PC-3 (cell line): ENCODE results near the gene GULP1. TPM values are rescaled to one million over a fixed set of nuclear protein-coding genes. Genes with fewer than 3 reads are reported as not detected.

Source experiments
- ATAC-seq: fragments of 200-7000 bp; cut with Tn5 transposase; 2 replicates; pipeline ENCODE4 v1.9.1; 2020; ENCODE audit warnings: mild to moderate bottlenecking, moderate library complexity
- BruUV-seq: library from RNA; stranded (reverse); fragments of 400-500 nt; replicated peaks from 2 replicates; lab custom pipeline; 2021; lab: Mats Ljungman, UMichigan
- CTCF ChIA-PET: fragments of 300-600 bp; sonication (Branson Sonifier 250); formaldehyde crosslinking; loops from one replicate; lab custom pipeline; 2022; ENCODE audit warnings: antibody characterized with exemption; lab: Charles Lee
- POLR2A ChIA-PET: fragments of 300-600 bp; sonication (Branson Sonifier 250); formaldehyde crosslinking; loops from one replicate; lab custom pipeline; 2022; ENCODE audit warnings: antibody characterized with exemption; ENCODE audit not compliant: unreplicated experiment; lab: Charles Lee
- DNase-seq: peaks from one replicate; pipeline ENCODE4 v3.0.0-alpha.2; 2015
- H2AFZ ChIP-seq: fragments of 300-600 bp; sonication (generic); 2 replicates; pipeline ENCODE4 v1.6.0; 2016; ENCODE audit warnings: antibody characterized with exemption, low read length
- H3F3A ChIP-seq: fragments of 300-600 bp; sonication (generic); one replicate; pipeline ENCODE4 v1.6.0; 2017; ENCODE audit warnings: antibody characterized with exemption, low read length, control low read depth, mild to moderate bottlenecking; ENCODE audit not compliant: unreplicated experiment
- H3K27ac ChIP-seq: fragments of 300-600 bp; sonication (generic); 2 replicates; pipeline ENCODE4 v1.5.1; 2016; ENCODE audit warnings: mild to moderate bottlenecking, low read length
- H3K27me3 ChIP-seq: fragments of 300-600 bp; sonication (generic); 2 replicates; pipeline ENCODE4 v1.6.1; 2016; ENCODE audit warnings: low read length, mixed read lengths
- H3K36me3 ChIP-seq: fragments of 300-600 bp; sonication (generic); 2 replicates; pipeline ENCODE4 v1.6.1; 2016; ENCODE audit warnings: low read depth, mixed run types, low read length, mixed read lengths
- H3K4me1 ChIP-seq: fragments of 300-600 bp; sonication (generic); 2 replicates; pipeline ENCODE4 v1.5.1; 2016; ENCODE audit warnings: low read length; ENCODE audit not compliant: insufficient read depth
- H3K4me2 ChIP-seq: fragments of 300-600 bp; sonication (generic); 2 replicates; pipeline ENCODE4 v1.6.0; 2016; ENCODE audit warnings: low read length
- H3K4me3 ChIP-seq: fragments of 300-600 bp; sonication (generic); 2 replicates; pipeline ENCODE4 v1.5.1; 2016; ENCODE audit warnings: mild to moderate bottlenecking, low read length, mixed read lengths
- H3K79me2 ChIP-seq: fragments of 300-600 bp; sonication (generic); 2 replicates; pipeline ENCODE4 v1.6.1; 2017; ENCODE audit warnings: low read length, mixed read lengths
- H3K9ac ChIP-seq: fragments of 300-600 bp; sonication (generic); 2 replicates; pipeline ENCODE4 v1.6.0; 2016; ENCODE audit warnings: mild to moderate bottlenecking, low read length
- H3K9me2 ChIP-seq: fragments of 300-600 bp; sonication (generic); replicated peaks from 2 replicates; pipeline ENCODE4 v1.6.1; 2016; ENCODE audit warnings: mixed run types, low read length, mixed read lengths
- H3K9me3 ChIP-seq: fragments of 300-600 bp; sonication (generic); 2 replicates; pipeline ENCODE4 v1.6.1; 2016; ENCODE audit warnings: low read length, mixed read lengths
- H4K20me1 ChIP-seq: fragments of 300-600 bp; sonication (generic); 2 replicates; pipeline ENCODE4 v1.6.1; 2016; ENCODE audit warnings: low read length, mixed read lengths
- EZH2 ChIP-seq: fragments of 300-600 bp; sonication (generic); IDR thresholded peaks from one replicate; pipeline ENCODE4 v1.6.1; 2017; ENCODE audit warnings: antibody characterized with exemption, mild to moderate bottlenecking, low read length; ENCODE audit not compliant: unreplicated experiment
- EZH2phosphoT487 ChIP-seq: fragments of 300-600 bp; sonication (generic); IDR thresholded peaks from 2 replicates; pipeline ENCODE4 v1.6.1; 2018; ENCODE audit warnings: mild to moderate bottlenecking, antibody characterized with exemption, low read length, borderline replicate concordance
- intact Hi-C: fragments of 100-400 bp; cut with micrococcal nuclease; formaldehyde crosslinking; loops from 2 replicates; pipeline ENCODE4 v1.9.0; 2023
- total RNA-seq: library from RNA; depleted of rRNA; stranded (reverse); fragments of >200 nt; gene quantifications from 2 replicates; pipeline ENCODE4 v1.2.3, GENCODE V29; 2014
- TF ChIP-seq, protein P1 (sequence below): fragments of 300-600 bp; sonication (generic); conservative IDR thresholded peaks from 2 replicates; pipeline ENCODE4 v1.5.1; 2017; ENCODE audit warnings: antibody characterized with exemption, low read depth, mild to moderate bottlenecking, low read length

The GULP1 gene
- total RNA-seq, 1 experiment from 2014 or later = 25.5 TPM

DNA sequence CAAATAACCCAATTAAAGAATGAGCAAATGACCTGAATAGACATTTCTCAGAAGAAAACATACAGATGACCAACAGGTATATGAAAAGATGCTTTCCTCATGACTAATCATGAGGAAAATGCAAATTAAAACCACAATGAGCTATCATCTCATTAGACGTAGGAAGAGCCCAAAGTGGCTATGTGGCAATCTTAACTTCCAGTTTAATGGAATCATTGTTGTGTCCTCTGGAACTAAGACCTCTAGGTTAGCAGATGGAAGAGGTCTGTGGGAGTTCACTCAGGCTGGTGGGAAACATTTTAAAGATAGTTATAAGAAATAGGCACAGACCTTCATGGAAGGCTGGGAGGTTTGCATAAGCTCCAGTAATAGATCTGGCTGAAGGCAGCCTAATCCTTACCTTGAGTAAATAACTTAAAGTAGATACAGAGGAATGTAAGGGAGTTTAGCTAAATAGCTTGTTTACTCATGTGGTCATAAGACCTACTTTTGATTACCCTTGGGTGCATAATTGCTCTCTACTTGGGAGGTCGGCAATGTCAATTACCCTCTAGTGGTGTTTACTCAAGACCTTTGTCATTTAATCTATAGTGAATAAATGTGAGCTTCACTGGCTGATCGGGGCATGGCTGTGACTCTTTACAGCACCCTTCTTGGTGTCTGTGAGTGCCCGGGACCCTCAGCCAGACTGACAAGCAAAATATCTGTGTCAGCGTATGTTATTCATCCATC is 119.0 kb downstream of the GULP1 start:
- Histone ChIP-seq H3K4me1 (0 out of 2 replicates have a peak, but pooled peaks cover 4% of the 10 kb centered on the region), H3K4me3 (no peak overlapping the region), H4K20me1 (no peaks in the 10 kb centered on the region), H3K9me3 (peaks cover 15% of the 10 kb centered on the region; the same call in 1 of the 2 replicates), H3K36me3 (peaks cover 5% of the 10 kb centered on the region; the same call in 1 of the 2 replicates), H3K4me2 (no peak overlapping the region), H3K79me2 (no peaks in the 10 kb centered on the region), H3K9me2 (no peaks in the 10 kb centered on the region), H3F3A (no peaks in the 10 kb centered on the region), H3K27me3 (no peaks in the 10 kb centered on the region), H2AFZ (no peak overlapping the region), H3K9ac (no peak overlapping the region), H3K27ac (no peak overlapping the region)
- intact Hi-C loops = no loop called here
- ChIA-PET POLR2A (interaction anchor here (0.5 kb wide), 1 partner anchor 85 kb away, joined by 3 read pairs; no protein-coding TSS in a partner anchor), CTCF (no interaction called here)
- peak; percentile 35 for DNase-seq
- no TSS peak for BruUV-seq
- no peak for ATAC-seq
- TF ChIP-seq, protein P1, sequence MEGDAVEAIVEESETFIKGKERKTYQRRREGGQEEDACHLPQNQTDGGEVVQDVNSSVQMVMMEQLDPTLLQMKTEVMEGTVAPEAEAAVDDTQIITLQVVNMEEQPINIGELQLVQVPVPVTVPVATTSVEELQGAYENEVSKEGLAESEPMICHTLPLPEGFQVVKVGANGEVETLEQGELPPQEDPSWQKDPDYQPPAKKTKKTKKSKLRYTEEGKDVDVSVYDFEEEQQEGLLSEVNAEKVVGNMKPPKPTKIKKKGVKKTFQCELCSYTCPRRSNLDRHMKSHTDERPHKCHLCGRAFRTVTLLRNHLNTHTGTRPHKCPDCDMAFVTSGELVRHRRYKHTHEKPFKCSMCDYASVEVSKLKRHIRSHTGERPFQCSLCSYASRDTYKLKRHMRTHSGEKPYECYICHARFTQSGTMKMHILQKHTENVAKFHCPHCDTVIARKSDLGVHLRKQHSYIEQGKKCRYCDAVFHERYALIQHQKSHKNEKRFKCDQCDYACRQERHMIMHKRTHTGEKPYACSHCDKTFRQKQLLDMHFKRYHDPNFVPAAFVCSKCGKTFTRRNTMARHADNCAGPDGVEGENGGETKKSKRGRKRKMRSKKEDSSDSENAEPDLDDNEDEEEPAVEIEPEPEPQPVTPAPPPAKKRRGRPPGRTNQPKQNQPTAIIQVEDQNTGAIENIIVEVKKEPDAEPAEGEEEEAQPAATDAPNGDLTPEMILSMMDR = no peak
- TF ChIP-seq EZH2 (no peak), EZH2phosphoT487 (no peak)

DNA sequence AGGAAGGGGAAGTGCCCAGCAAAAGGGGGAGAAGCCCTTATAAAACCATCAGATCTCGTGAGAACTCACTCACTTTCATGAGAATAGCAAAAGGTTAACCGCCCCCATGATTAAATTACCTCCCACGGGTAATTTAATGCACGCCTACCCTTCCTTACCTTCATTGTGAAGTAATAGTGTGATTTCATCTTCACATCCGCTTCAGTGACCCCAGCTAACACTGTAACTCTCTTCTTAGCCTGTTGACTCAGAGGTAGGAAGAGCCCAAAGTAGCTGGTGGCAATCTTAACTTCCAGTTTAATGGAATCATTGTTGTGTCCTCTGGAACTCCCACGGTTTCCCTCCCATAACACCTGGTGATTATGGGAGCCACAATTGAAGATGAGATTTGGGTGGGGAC is 120.5 kb downstream of the GULP1 start:
- POLR2A ChIA-PET = no interaction called here

More for the DNA sequence above, 120.5 kb downstream of the GULP1 start:
- Histone ChIP-seq H3K4me3 (no peak overlapping the region), H3K9me2 (no peaks in the 10 kb centered on the region), H3K4me2 (no peak overlapping the region), H3K27ac (no peak overlapping the region), H3F3A (no peaks in the 10 kb centered on the region), H3K27me3 (no peaks in the 10 kb centered on the region), H3K4me1 (0 out of 2 replicates have a peak, but pooled peaks cover 4% of the 10 kb centered on the region), H3K9ac (no peak overlapping the region), H4K20me1 (no peaks in the 10 kb centered on the region), H3K9me3 (peaks cover 3% of the 10 kb centered on the region; the same call in 1 of the 2 replicates), H2AFZ (no peak overlapping the region), H3K79me2 (no peaks in the 10 kb centered on the region), H3K36me3 (no peaks in the 10 kb centered on the region)
- BruUV-seq = no TSS peak
- no peak for TF ChIP-seq EZH2phosphoT487
- TF ChIP-seq EZH2 = no peak
- TF ChIP-seq, protein P1 = no peak
- CTCF ChIA-PET = no interaction called here
- intact Hi-C loops = no loop called here
- ATAC-seq = no peak
- DNase-seq = no peak
